Sigmoid colon (tissue), 7 donors: ENCODE measurements around the gene CDKL1. TPM values are rescaled to one million over a fixed set of nuclear protein-coding genes. Genes with fewer than 3 reads are reported as not detected.
"Not testable (repeated sequence)": the region's sequence is repeated elsewhere in the genome, so short reads cannot be mapped to it uniquely, and the experiment has no call there.

Source experiments
- DNase-seq: peaks from one replicate; pipeline ENCODE4 v3.0.0-alpha.2; 2019
- H3K27ac ChIP-seq, 4 donors: fragments of 200-600 bp; sonication (generic); one replicate each; pipeline ENCODE4 v1.5.1; 2016 to 2019; ENCODE audit warnings: mild to moderate bottlenecking in 1 of 4
- H3K27me3 ChIP-seq, 3 donors: fragments of 200-600 bp; sonication (generic); one replicate each; pipeline ENCODE4 v1.5.1; 2019; ENCODE audit warnings: mild to moderate bottlenecking in 1 of 3
- H3K36me3 ChIP-seq, 4 donors: fragments of 200-600 bp; sonication (generic); one replicate each; pipeline ENCODE4 v1.5.1; 2016 to 2019
- H3K4me1 ChIP-seq, 4 donors: fragments of 200-600 bp; sonication (generic); one replicate each; pipeline ENCODE4 v1.5.1; 2017 to 2019
- H3K4me3 ChIP-seq, 4 donors: fragments of 200-600 bp; sonication (generic); one replicate each; pipeline ENCODE4 v1.5.1; 2017 to 2019; ENCODE audit warnings: mild to moderate bottlenecking in 2 of 4, moderate library complexity in 1 of 4
- H3K9me3 ChIP-seq, 4 donors: fragments of 200-600 bp in 3 of 4; sonication (generic) in 3 of 4; one replicate each; pipeline versions ENCODE4 v1.5.1 to v1.6.1; 2013 to 2019
- CTCF ChIP-seq, 4 experiments: fragments of 450-650 bp in 3 of 4; fragments of 200-600 bp in 1 of 4; IDR thresholded peaks; one replicate each; pipeline ENCODE4 v1.5.1; 2016 to 2019; ENCODE audit warnings: antibody characterized with exemption in 4 of 4, mild to moderate bottlenecking in 3 of 4, moderate library complexity in 2 of 4
- EP300 ChIP-seq, 4 donors: sonication (generic); formaldehyde crosslinking; IDR thresholded peaks; one replicate each; pipeline ENCODE4 v1.6.1; 2017; ENCODE audit warnings: antibody characterized with exemption in 4 of 4
- POLR2A ChIP-seq, 2 donors: fragments of 450-650 bp; IDR thresholded peaks; one replicate each; pipeline ENCODE4 v1.6.1; 2016; ENCODE audit warnings: antibody characterized with exemption in 2 of 2, mild to moderate bottlenecking in 2 of 2, moderate library complexity in 2 of 2
- POLR2AphosphoS5 ChIP-seq, 4 donors: sonication (generic); formaldehyde crosslinking; IDR thresholded peaks; one replicate each; pipeline ENCODE4 v1.6.1; 2017; ENCODE audit warnings: antibody characterized with exemption in 4 of 4
- WGBS, 2 donors: extraction: QIAGEN DNeasy Blood & Tissue Kit; methylation state at CpG; one replicate each; pipeline ENCODE4 v1.1.7; 2013; 5-methylcytosine and 5-hydroxymethylcytosine counted together
- intact Hi-C: fragments of 100-400 bp; cut with DNase I; formaldehyde crosslinking; loops from one replicate; pipeline ENCODE4 v1.15.1; 2023
- polyA plus RNA-seq, 3 donors: library from polyadenylated mRNA; stranded (reverse); fragments of 200-250 nt; gene quantifications; one replicate each; pipeline ENCODE4 v1.2.3, GENCODE V29; 2013
- total RNA-seq, 4 donors: library from RNA; depleted of rRNA; stranded (reverse); fragments of >200 nt; gene quantifications; one replicate each; pipeline ENCODE4 v1.1.0, GENCODE V29; 2016
- donor health status: healthy with polysubstance abuse.
- donor health status: Bipolar disorder and iron deficiency.
- donor health status: healthy.

Gene CDKL1
- total and polyA plus RNA-seq, 7 donors = 4.2 to 91.8 (median 39.8) TPM

DNA sequence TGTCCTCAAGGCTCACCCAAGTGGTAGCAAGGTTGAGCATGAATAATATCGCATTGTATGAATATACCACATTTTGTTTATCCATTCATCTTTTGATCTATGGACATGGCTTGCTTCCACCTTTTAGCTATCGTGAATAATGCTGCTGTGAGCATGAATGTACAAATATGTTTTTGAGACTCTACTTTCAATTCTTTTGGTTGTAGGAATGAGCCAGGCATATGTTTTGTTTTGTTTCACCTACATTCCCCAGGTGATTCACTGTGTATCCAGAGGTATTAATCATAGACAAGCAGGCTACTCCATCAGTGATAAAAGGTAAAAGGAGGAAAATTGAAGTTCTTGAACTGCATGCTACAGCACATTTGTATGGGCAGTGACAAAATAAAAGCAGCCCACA is 35.8 kb downstream of the CDKL1 start:
- 96 to 97% methylated on average over 2 of the region's 2 CpGs for WGBS, 2 donors
- intact Hi-C loops = no loop called here
- Histone ChIP-seq H3K27ac (no peak overlapping the region), H3K9me3 (no peaks in the 10 kb centered on the region), H3K4me3 (no peak overlapping the region), H3K36me3 (peaks cover 0 to 28% (median 8%) of the 10 kb centered on the region in 4 donors), H3K27me3 (no peaks in the 10 kb centered on the region), H3K4me1 (peaks cover 0 to 15% (median 11%) of the 10 kb centered on the region in 4 donors)
- DNase-seq = no peak
- TF ChIP-seq EP300 (IDR thresholded peaks at IDR 0.05) (no peak), POLR2AphosphoS5 (IDR thresholded peaks at IDR 0.05) (no peak), POLR2A (IDR thresholded peaks at IDR 0.05) (no peak)

DNA sequence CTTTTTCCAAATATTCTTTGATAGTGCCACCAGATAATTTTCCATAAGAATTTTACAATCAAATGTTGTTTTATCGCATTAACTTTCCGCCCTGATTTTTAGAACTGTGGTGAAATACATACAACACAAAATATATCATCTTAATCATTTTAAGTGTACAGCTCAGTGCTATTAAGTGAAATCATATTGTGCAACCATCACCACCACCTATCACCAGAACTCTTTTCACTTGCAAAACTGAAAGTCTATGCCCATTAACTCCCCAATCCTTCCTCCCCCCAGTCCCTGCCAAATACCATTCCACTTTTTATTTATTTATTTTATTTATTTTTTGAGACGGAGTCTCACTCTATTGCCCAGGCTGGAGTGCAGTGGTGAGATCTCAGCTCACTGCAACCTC is 36.6 kb downstream of the CDKL1 start:
- Histone ChIP-seq H3K9me3 (no peaks in the 10 kb centered on the region), H3K27me3 (no peaks in the 10 kb centered on the region), H3K4me3 (no peak overlapping the region), H3K36me3 (peaks cover 0 to 28% (median 8%) of the 10 kb centered on the region in 4 donors), H3K4me1 (peaks cover 0 to 15% (median 13%) of the 10 kb centered on the region in 4 donors), H3K27ac (no peak overlapping the region)
- intact Hi-C loops = no loop called here
- TF ChIP-seq EP300 (IDR thresholded peaks at IDR 0.05) (no peak), CTCF (IDR thresholded peaks at IDR 0.05) (no peak), POLR2A (IDR thresholded peaks at IDR 0.05) (no peak), POLR2AphosphoS5 (IDR thresholded peaks at IDR 0.05) (no peak)
- WGBS, 2 donors = 94 to 96% methylated on average over 3 of the region's 3 CpGs
- no peak for DNase-seq

- Histone ChIP-seq H3K9me3 (no peaks in the 10 kb centered on the region), H3K4me3 (no peak overlapping the region), H3K4me1 (peaks cover 0 to 20% (median 13%) of the 10 kb centered on the region in 4 donors), H3K27ac (no peak overlapping the region), H3K27me3 (no peaks in the 10 kb centered on the region), H3K36me3 (peaks cover 0 to 28% (median 8%) of the 10 kb centered on the region in 4 donors)
- no peak for DNase-seq
- intact Hi-C loops = no loop called here
- TF ChIP-seq CTCF (IDR thresholded peaks at IDR 0.05) = no peak
- no peak for TF ChIP-seq POLR2A (IDR thresholded peaks at IDR 0.05)
- no peak for TF ChIP-seq POLR2AphosphoS5 (IDR thresholded peaks at IDR 0.05)
- WGBS, 2 donors = 88 to 94% methylated on average over 5 of the region's 5 CpGs
Observed at GRCh38 chr14:50359631-50360030, 37.0 kb downstream of the CDKL1 start.

DNA sequence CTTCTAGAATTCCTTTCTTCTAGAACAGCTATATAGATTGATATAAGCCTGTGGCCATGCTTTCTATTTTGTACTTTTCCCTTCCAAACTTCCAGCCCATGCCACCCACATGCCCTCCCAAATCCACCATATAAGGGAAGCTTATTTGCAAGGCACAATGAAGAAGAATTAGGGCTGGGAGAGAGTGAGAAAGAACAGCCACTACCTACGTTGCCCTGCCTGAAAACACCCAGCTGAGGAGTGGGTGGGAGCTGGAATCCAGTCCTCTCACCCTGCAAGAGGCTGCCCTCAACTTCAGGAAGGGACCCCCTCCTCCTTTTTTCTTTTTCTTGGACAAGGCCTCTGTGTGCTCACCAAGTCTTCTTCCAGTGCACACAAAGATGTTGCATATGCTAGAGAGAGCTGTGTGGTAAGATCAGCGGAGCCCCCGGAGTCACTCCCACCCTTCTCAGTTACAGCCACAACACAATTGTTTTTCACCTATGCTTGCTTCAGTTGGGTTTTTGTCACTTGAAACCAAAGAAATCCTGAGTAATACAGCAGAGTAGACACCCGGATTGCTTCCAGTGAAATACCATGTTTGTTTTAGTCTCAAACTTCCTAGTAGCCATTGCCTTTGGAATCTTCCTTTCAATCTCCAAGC is 38.8 kb downstream of the CDKL1 start:
- Histone ChIP-seq H3K36me3 (peaks cover 0 to 28% (median 8%) of the 10 kb centered on the region in 4 donors), H3K4me1 (peaks cover 0 to 17% (median 9%) of the 10 kb centered on the region in 4 donors), H3K27ac (no peak overlapping the region), H3K27me3 (no peaks in the 10 kb centered on the region), H3K9me3 (no peaks in the 10 kb centered on the region), H3K4me3 (no peak overlapping the region)
- intact Hi-C loops = no loop called here
- TF ChIP-seq CTCF (IDR thresholded peaks at IDR 0.05) (no peak), POLR2AphosphoS5 (IDR thresholded peaks at IDR 0.05) (no peak), POLR2A (IDR thresholded peaks at IDR 0.05) (no peak), EP300 (IDR thresholded peaks at IDR 0.05) (no peak)
- DNase-seq = no peak
- 91% methylated on average over 4 of the region's 4 CpGs for WGBS, 2 donors

DNA sequence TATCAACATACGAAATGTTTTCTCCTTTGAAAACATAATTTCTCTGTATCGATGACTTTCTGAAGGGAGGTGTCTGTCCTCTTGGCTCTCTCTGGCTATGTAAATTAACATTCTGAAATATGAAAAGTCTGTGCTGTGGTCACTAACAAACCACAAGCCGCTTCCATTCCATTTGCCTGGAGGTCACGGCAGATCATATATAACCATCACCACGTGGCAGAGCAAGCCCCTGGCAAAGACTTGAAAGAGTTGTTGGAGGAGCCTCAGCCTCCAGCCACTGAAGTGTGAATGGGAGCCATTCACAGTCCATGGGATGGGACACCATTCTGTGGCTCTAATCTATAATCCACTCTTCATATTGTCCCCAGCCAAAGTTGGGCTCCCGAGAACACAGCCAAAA is 39.6 kb downstream of the CDKL1 start:
- H3K4me3 ChIP-seq = no peak overlapping the region
- no peak for DNase-seq
- no peaks in the 10 kb centered on the region for H3K9me3 ChIP-seq
- peaks cover 0 to 25% (median 12%) of the 10 kb centered on the region in 4 donors for H3K4me1 ChIP-seq
- WGBS, 2 donors = 90 to 94% methylated on average over 6 of the region's 6 CpGs
- TF ChIP-seq CTCF (IDR thresholded peaks at IDR 0.05) (no peak), EP300 (IDR thresholded peaks at IDR 0.05) (no peak), POLR2AphosphoS5 (IDR thresholded peaks at IDR 0.05) (no peak), POLR2A (IDR thresholded peaks at IDR 0.05) (no peak)
- peaks cover 0 to 28% (median 8%) of the 10 kb centered on the region in 4 donors for H3K36me3 ChIP-seq
- H3K27ac ChIP-seq = no peak overlapping the region
- H3K27me3 ChIP-seq = no peaks in the 10 kb centered on the region
- intact Hi-C loops = no loop called here

- H3K4me3 ChIP-seq, H3K9me3 ChIP-seq, H3K27me3 ChIP-seq, H3K27ac ChIP-seq, DNase-seq, intact Hi-C loops: not testable (repeated sequence)
- peaks cover 0 to 28% (median 8%) of the 10 kb centered on the region in 4 donors for H3K36me3 ChIP-seq
- H3K4me1 ChIP-seq = peaks cover 0 to 33% (median 18%) of the 10 kb centered on the region in 4 donors
- 95% methylated on average over 3 of the region's 3 CpGs for WGBS, 2 donors
Observed at GRCh38 chr14:50356283-50356682, 40.4 kb downstream of the CDKL1 start.
